ENCODE measurements around the gene BCL2L1.

DNA sequence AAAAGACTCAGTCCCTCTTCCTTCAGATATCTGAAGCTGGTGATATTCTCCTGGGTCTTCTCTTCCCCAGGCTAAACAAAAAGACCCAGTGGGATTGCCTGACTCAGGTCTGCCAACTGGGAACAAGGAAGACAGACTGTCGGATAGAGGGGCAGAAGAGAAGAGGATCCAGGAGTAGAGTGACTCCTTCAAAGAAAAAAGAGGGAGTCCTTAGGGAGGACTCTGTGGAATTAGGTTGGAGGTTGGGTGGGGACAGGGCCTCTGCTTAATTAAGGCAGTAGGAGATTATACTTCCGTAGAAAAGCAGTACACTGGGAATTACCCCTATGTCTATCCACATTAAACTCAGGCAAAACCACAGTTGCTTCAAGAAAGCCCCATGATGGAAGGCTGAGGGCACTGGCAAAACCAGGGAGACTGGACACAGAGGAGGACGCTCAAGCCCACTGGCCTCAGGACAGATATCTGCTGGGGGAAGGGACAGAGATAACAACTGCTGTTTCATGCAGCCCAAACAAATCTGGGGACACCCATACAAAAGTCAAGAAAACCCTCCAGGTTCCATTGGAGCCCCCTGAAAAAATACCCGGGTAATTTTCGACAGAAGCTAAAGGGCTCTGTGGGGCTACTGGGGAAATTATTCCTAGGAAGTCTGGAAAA, 5.7 kb downstream of the BCL2L1 start:
- TF ChIP-seq, protein P1, sequence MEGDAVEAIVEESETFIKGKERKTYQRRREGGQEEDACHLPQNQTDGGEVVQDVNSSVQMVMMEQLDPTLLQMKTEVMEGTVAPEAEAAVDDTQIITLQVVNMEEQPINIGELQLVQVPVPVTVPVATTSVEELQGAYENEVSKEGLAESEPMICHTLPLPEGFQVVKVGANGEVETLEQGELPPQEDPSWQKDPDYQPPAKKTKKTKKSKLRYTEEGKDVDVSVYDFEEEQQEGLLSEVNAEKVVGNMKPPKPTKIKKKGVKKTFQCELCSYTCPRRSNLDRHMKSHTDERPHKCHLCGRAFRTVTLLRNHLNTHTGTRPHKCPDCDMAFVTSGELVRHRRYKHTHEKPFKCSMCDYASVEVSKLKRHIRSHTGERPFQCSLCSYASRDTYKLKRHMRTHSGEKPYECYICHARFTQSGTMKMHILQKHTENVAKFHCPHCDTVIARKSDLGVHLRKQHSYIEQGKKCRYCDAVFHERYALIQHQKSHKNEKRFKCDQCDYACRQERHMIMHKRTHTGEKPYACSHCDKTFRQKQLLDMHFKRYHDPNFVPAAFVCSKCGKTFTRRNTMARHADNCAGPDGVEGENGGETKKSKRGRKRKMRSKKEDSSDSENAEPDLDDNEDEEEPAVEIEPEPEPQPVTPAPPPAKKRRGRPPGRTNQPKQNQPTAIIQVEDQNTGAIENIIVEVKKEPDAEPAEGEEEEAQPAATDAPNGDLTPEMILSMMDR (conservative IDR thresholded peaks at IDR 0.05 in 1 of 2, IDR thresholded peaks at IDR 0.05 in 1 of 2; ENCODE audit: low read depth in 1 of 2, low read length in 2 of 2): no peak
- no peak for TF ChIP-seq EZH2 (IDR thresholded peaks at IDR 0.05; ENCODE audit: low read length, missing control alignments)
